HepG2 (cell line): ENCODE data around the gene CLDN16. TPM values are rescaled to one million over a fixed set of nuclear protein-coding genes. Genes with fewer than 3 reads are reported as not detected.

ENCODE experiments used
- ATAC-seq: fragments of 200-7000 bp; cut with Tn5 transposase; 3 replicates; pipeline ENCODE4 v1.9.1; 2020; ENCODE audit warnings: mild to moderate bottlenecking, moderate library complexity
- BruUV-seq: library from RNA; stranded (reverse); fragments of 400-500 nt; replicated peaks from 2 replicates; lab custom pipeline; 2021; lab: Mats Ljungman, UMichigan
- CTCF ChIA-PET: fragments of 300-600 bp; formaldehyde crosslinking; extraction: SDS; loops from one replicate; lab custom pipeline; 2021; ENCODE audit warnings: low total read pairs, inconsistent platforms, low intra/inter-chr PET ratio; lab: Yijun Ruan, JAX
- POLR2A ChIA-PET: fragments of 350-600 bp; sonication (Branson Sonifier 250); formaldehyde crosslinking; loops from one replicate; lab custom pipeline; 2020; ENCODE audit warnings: antibody characterized with exemption, inconsistent platforms; lab: Yijun Ruan, JAX
- DNase-seq: peaks from one replicate; pipeline ENCODE4 v3.0.0-alpha.2; 2015; ENCODE audit warnings: low spot score
- FAIRE-seq: peaks from 3 replicates; lab custom pipeline; 2011; peaks lifted over from hg19 to GRCh38; lab: Jason Lieb, UNC
- H2AFZ ChIP-seq: one replicate; pipeline ENCODE4 v1.6.1; 2011; ENCODE audit warnings: low read length, inconsistent platforms
- H3K27ac ChIP-seq: fragments of 300-600 bp; 3 replicates; pipeline ENCODE4 v1.8.0; 2011; ENCODE audit warnings: mixed run types, mild to moderate bottlenecking, mixed read lengths, low read length, inconsistent platforms; ENCODE audit not compliant: insufficient read depth; ENCODE audit errors: extremely low read length
- H3K27me3 ChIP-seq, 2 experiments: fragments of 200-600 bp in 1 of 2; 2 replicates in 1 of 2; 3 replicates in 1 of 2; pipeline versions ENCODE4 v1.6.0 to v1.8.0; 2011; ENCODE audit warnings: low read length in 2 of 2, mild to moderate bottlenecking in 2 of 2, moderate library complexity in 2 of 2, inconsistent platforms in 1 of 2; ENCODE audit not compliant: insufficient read depth in 2 of 2, control insufficient read depth in 1 of 2
- H3K36me3 ChIP-seq, 2 experiments: fragments of 200-600 bp in 1 of 2; replicated peaks in 1 of 2; 2 replicates in 1 of 2; 3 replicates in 1 of 2; pipeline versions ENCODE4 v1.5.1 to v1.8.0; 2011; ENCODE audit warnings: low read length in 2 of 2, inconsistent platforms in 1 of 2; ENCODE audit not compliant: insufficient read depth in 2 of 2, control insufficient read depth in 1 of 2
- H3K4me1 ChIP-seq: 2 replicates; pipeline ENCODE4 v1.5.1; 2012; ENCODE audit warnings: low read length, inconsistent platforms; ENCODE audit not compliant: insufficient read depth
- H3K4me2 ChIP-seq: 2 replicates; pipeline ENCODE4 v1.6.0; 2011; ENCODE audit warnings: low read depth, low read length, inconsistent platforms
- H3K4me3 ChIP-seq, 3 experiments: fragments of 200-600 bp in 1 of 3; sonication (generic), shearing (Covaris generic) in 1 of 3; replicated peaks in 1 of 3; 2 replicates each; pipeline ENCODE4 v1.5.1; 2011 to 2016; ENCODE audit warnings: low read length in 3 of 3, inconsistent platforms in 2 of 3, low read depth in 2 of 3, mild to moderate bottlenecking in 2 of 3, control low read depth in 1 of 3, mixed read lengths in 1 of 3; ENCODE audit not compliant: insufficient read depth in 1 of 3
- H3K79me2 ChIP-seq: one replicate; pipeline ENCODE4 v1.6.1; 2011; ENCODE audit warnings: low read length, inconsistent platforms; ENCODE audit not compliant: insufficient read depth
- H3K9ac ChIP-seq: 2 replicates; pipeline ENCODE4 v1.6.0; 2011; ENCODE audit warnings: mild to moderate bottlenecking, low read depth, low read length, inconsistent platforms; ENCODE audit not compliant: insufficient read depth
- H3K9me3 ChIP-seq: 2 replicates; pipeline ENCODE4 v1.5.1; 2012; ENCODE audit warnings: mild to moderate bottlenecking, low read length
- H4K20me1 ChIP-seq: 2 replicates; pipeline ENCODE4 v1.6.0; 2011; ENCODE audit warnings: inconsistent platforms, mild to moderate bottlenecking, low read length, moderate library complexity; ENCODE audit not compliant: insufficient read depth
- CREM ChIP-seq, 2 experiments: sonication (generic) in 1 of 2; formaldehyde crosslinking in 1 of 2; IDR thresholded peaks; 2 replicates each; pipeline versions ENCODE4 v1.4.0 to v1.6.1; 2016 to 2020; ENCODE audit warnings: antibody characterized with exemption in 1 of 2, mild to moderate bottlenecking in 1 of 2, missing genetic modification reagents in 1 of 2
- GTF2F1 ChIP-seq: fragments of 150-350 bp; IDR thresholded peaks from 2 replicates; pipeline ENCODE4 v1.6.1; 2014; ENCODE audit warnings: low read length
- KLF11 ChIP-seq: IDR thresholded peaks from 2 replicates; pipeline ENCODE4 v1.6.1; 2016; ENCODE audit warnings: missing compliant biosample characterization
- NCOA5 ChIP-seq: sonication (generic); formaldehyde crosslinking; IDR thresholded peaks from 2 replicates; pipeline ENCODE4 v1.4.0; 2020; ENCODE audit warnings: missing genetic modification reagents
- ZNF232 ChIP-seq: sonication (generic); formaldehyde crosslinking; IDR thresholded peaks from 2 replicates; pipeline ENCODE4 v1.4.0; 2020; ENCODE audit warnings: missing genetic modification reagents, borderline replicate concordance
- ZNF326 ChIP-seq: sonication (generic); formaldehyde crosslinking; IDR thresholded peaks from 2 replicates; pipeline ENCODE4 v1.4.0; 2020; ENCODE audit warnings: missing genetic modification reagents, borderline replicate concordance
- WGBS: methylation state at CpG from one replicate; pipeline ENCODE4 v1.1.6; 2017; ENCODE audit warnings: low lambda C conversion rate; 5-methylcytosine and 5-hydroxymethylcytosine counted together
- in situ Hi-C: cut with HindIII; loops from 2 replicates; pipeline ENCODE4 v1.10.0; 2017; ENCODE audit warnings: low pct_unique_long_range_greater_than_20kb; ENCODE audit not compliant: extremely low pct_ligation_motif_present
- intact Hi-C: fragments of 100-400 bp; cut with micrococcal nuclease; formaldehyde crosslinking; loops from one replicate; pipeline ENCODE4 v1.10.0; 2022; ENCODE audit not compliant: unreplicated experiment
- polyA plus RNA-seq, 8 experiments: library from polyadenylated mRNA; depleted of rRNA in 3 of 8; stranded (reverse) in 7 of 8; unstranded in 1 of 8; fragments of >200 nt; fragmentation: Illumina TruSeq in 4 of 8; extraction: Trizol in 4 of 8; gene quantifications; 2 replicates each; pipeline versions ENCODE4 v1.2.1 to v1.2.3, GENCODE V29; 2011 to 2016; ENCODE audit warnings: low read depth in 4 of 8, missing spikeins in 1 of 8, mixed read lengths in 1 of 8; ENCODE audit not compliant: insufficient read depth in 1 of 8
- total RNA-seq, 5 experiments: library from RNA; depleted of rRNA; stranded (reverse); fragments of >200 nt; fragmentation: Illumina TruSeq; extraction: Trizol; gene quantifications; 2 replicates each; pipeline ENCODE4 v1.2.3, GENCODE V29; 2016; ENCODE audit warnings: low read depth in 1 of 5
- TF ChIP-seq, protein P1 (sequence below): sonication (generic); formaldehyde crosslinking; IDR thresholded peaks from 2 replicates; pipeline ENCODE4 v1.4.0; 2020; ENCODE audit warnings: missing genetic modification reagents, borderline replicate concordance

Gene CLDN16
- total and polyA plus RNA-seq, 2 of the 13 experiments (the other 11 are each of a cell fraction or from before 2014, with no cell fraction given): 0.13 to 0.24 TPM

DNA sequence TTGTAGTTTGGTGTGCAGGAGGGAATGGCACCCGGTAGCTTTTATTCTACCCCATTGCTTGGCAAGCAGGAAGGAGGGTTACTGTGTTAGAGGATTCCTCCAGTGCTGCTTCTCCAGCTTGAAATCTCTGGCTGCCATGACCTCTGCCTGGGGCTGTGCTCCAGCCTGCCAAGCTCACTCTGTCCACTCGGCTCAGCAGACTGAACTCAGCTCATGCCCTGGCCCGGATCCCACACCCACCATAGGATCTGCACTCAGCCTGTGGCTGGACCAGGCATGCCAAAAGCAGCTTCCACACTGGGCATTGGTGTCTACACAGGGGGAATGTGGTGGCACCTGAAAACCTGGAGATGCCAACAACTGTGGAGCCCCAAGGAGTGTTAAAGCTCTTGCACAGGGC, 26.3 kb downstream of the CLDN16 start:
- Histone ChIP-seq H4K20me1 (no peaks in the 10 kb centered on the region), H3K9ac (no peak overlapping the region), H3K4me3 (no peak overlapping the region), H3K79me2 (no peaks in the 10 kb centered on the region), H3K36me3 (no peaks in the 10 kb centered on the region), H3K27ac (no peak overlapping the region), H3K4me1 (no peaks in the 10 kb centered on the region), H3K27me3 (no peaks in the 10 kb centered on the region), H2AFZ (no peak overlapping the region), H3K9me3 (no peaks in the 10 kb centered on the region), H3K4me2 (no peak overlapping the region)
- in situ Hi-C loops (loop anchor here (25.0 kb wide), 1 partner anchor 452 kb away; no protein-coding TSS in a partner anchor), intact Hi-C loops (no loop called here)
- ChIA-PET CTCF (no interaction called here), POLR2A (no interaction called here)
- no peak for DNase-seq
- peak; percentile 50 for ATAC-seq
- no peak for FAIRE-seq
- TF ChIP-seq GTF2F1: no peak
- TF ChIP-seq NCOA5 (CRISPR knock-in tag): no peak
- no TSS peak for BruUV-seq
- WGBS: 27% methylated on average over 3 of the region's 3 CpGs

DNA sequence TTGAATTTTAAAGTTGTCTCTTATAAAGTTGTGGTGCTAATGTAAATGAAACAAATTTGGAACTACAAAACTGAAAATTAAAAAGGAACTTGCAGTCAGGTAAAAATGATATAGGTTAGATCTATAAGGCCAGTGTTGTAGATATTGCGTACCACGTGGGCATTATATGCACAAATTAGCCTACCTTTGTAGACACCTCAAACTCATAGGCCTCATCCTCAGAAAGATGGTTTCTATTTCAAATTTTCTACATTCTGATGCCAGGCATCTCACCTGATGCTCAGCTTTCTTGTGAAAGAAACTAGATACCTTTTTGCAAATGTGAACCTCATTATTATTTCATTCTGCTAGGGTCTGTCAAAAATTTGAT, 36.1 kb downstream of the CLDN16 start:
- POLR2A ChIA-PET: interaction anchor here (1.0 kb wide), 1 partner anchor 102 kb away, joined by 4 read pairs; the partner anchor contains the start of gene CLDN1
- Histone ChIP-seq H3K36me3 (no peaks in the 10 kb centered on the region), H3K4me1 (no peaks in the 10 kb centered on the region), H2AFZ (no peak overlapping the region), H3K27ac (no peak overlapping the region), H3K9me3 (no peaks in the 10 kb centered on the region), H4K20me1 (no peaks in the 10 kb centered on the region), H3K4me2 (no peak overlapping the region), H3K79me2 (no peaks in the 10 kb centered on the region), H3K27me3 (no peaks in the 10 kb centered on the region), H3K9ac (no peak overlapping the region), H3K4me3 (no peak overlapping the region)
- FAIRE-seq: no peak
- intact Hi-C loops (loop anchor here (1.0 to 2.0 kb wide), 4 partner anchors 40 to 463 kb away; partner anchors contain the start of gene CLDN1), in situ Hi-C loops (loop anchor here (25.0 kb wide), 1 partner anchor 462 kb away; no protein-coding TSS in a partner anchor)
- DNase-seq: no peak
- peak; percentile 54 for ATAC-seq
- BruUV-seq: no TSS peak
- CTCF ChIA-PET: interaction anchor here (0.6 to 1.9 kb wide), 6 partner anchors 39 to 464 kb away, joined by 3 to 10 read pairs (median 4); partner anchors contain the start of gene CLDN1
- TF ChIP-seq CREM (IDR thresholded peaks at IDR 0.05) (no peak), CREM (CRISPR knock-in tag; IDR thresholded peaks at IDR 0.05) (no peak), KLF11 (CRISPR knock-in tag) (no peak), ZNF232 (no peak), ZNF326 (CRISPR knock-in tag) (no peak)
- TF ChIP-seq, protein P1, sequence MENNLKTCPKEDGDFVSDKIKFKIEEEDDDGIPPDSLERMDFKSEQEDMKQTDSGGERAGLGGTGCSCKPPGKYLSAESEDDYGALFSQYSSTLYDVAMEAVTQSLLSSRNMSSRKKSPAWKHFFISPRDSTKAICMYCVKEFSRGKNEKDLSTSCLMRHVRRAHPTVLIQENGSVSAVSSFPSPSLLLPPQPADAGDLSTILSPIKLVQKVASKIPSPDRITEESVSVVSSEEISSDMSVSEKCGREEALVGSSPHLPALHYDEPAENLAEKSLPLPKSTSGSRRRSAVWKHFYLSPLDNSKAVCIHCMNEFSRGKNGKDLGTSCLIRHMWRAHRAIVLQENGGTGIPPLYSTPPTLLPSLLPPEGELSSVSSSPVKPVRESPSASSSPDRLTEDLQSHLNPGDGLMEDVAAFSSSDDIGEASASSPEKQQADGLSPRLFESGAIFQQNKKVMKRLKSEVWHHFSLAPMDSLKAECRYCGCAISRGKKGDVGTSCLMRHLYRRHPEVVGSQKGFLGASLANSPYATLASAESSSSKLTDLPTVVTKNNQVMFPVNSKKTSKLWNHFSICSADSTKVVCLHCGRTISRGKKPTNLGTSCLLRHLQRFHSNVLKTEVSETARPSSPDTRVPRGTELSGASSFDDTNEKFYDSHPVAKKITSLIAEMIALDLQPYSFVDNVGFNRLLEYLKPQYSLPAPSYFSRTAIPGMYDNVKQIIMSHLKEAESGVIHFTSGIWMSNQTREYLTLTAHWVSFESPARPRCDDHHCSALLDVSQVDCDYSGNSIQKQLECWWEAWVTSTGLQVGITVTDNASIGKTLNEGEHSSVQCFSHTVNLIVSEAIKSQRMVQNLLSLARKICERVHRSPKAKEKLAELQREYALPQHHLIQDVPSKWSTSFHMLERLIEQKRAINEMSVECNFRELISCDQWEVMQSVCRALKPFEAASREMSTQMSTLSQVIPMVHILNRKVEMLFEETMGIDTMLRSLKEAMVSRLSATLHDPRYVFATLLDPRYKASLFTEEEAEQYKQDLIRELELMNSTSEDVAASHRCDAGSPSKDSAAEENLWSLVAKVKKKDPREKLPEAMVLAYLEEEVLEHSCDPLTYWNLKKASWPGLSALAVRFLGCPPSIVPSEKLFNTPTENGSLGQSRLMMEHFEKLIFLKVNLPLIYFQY: no peak
- WGBS: 4% methylated on average over 2 of the region's 2 CpGs
